Neural progenitor cell (in vitro differentiated cells): ENCODE results near the gene PVALEF. TPM values are rescaled to one million over a fixed set of nuclear protein-coding genes. Genes with fewer than 3 reads are reported as not detected.

Experiments
- DNase-seq: peaks from one replicate; pipeline ENCODE4 v3.0.0-alpha.2; 2016; ENCODE audit warnings: low spot score
- H2AFZ ChIP-seq: fragments of 200-600 bp; sonication (generic); replicated peaks from 2 replicates; pipeline ENCODE4 v1.6.1; 2016; ENCODE audit warnings: antibody characterized with exemption
- H3F3A ChIP-seq: fragments of 200-600 bp; sonication (generic); 2 replicates; pipeline ENCODE4 v1.6.1; 2016; ENCODE audit warnings: antibody characterized with exemption, low read depth
- H3K27ac ChIP-seq: fragments of 200-600 bp; sonication (generic); 2 replicates; pipeline ENCODE4 v1.5.1; 2016; ENCODE audit warnings: mild to moderate bottlenecking
- H3K27me3 ChIP-seq: fragments of 200-600 bp; sonication (generic); 2 replicates; pipeline ENCODE4 v1.6.1; 2016; ENCODE audit warnings: mild to moderate bottlenecking, moderate library complexity
- H3K36me3 ChIP-seq: fragments of 200-600 bp; sonication (generic); 2 replicates; pipeline ENCODE4 v1.5.1; 2016
- H3K4me1 ChIP-seq: fragments of 200-600 bp; sonication (generic); 2 replicates; pipeline ENCODE4 v1.6.1; 2016; ENCODE audit warnings: mixed run types
- H3K4me2 ChIP-seq: fragments of 200-600 bp; sonication (generic); 2 replicates; pipeline ENCODE4 v1.6.1; 2016
- H3K4me3 ChIP-seq: fragments of 200-600 bp; sonication (generic); 2 replicates; pipeline ENCODE4 v1.5.1; 2016
- H3K79me2 ChIP-seq: fragments of 200-600 bp; sonication (generic); 2 replicates; pipeline ENCODE4 v1.6.1; 2016; ENCODE audit warnings: low read depth
- H3K9ac ChIP-seq: fragments of 200-600 bp; sonication (generic); 2 replicates; pipeline ENCODE4 v1.6.1; 2016
- H3K9me3 ChIP-seq: fragments of 200-600 bp; sonication (generic); 2 replicates; pipeline ENCODE4 v1.5.1; 2016; ENCODE audit warnings: low read depth
- H4K20me1 ChIP-seq: fragments of 200-600 bp; sonication (generic); 2 replicates; pipeline ENCODE4 v1.6.1; 2016; ENCODE audit warnings: low read depth
- H3K27ac Mint-ChIP-seq: 3 replicates; pipeline ENCODE4 v1.8.0; 2021; ENCODE audit warnings: mixed read lengths
- H3K27me3 Mint-ChIP-seq: 2 replicates; pipeline ENCODE4 v1.8.0; 2022; ENCODE audit warnings: low read depth, mild to moderate bottlenecking, inconsistent platforms, moderate library complexity, mixed read lengths; ENCODE audit not compliant: insufficient read depth
- H3K36me3 Mint-ChIP-seq: 3 replicates; pipeline ENCODE4 v1.8.0; 2021; ENCODE audit warnings: mixed read lengths
- H3K4me1 Mint-ChIP-seq: 3 replicates; pipeline ENCODE4 v1.8.0; 2021; ENCODE audit warnings: mixed read lengths
- H3K4me3 Mint-ChIP-seq: 3 replicates; pipeline ENCODE4 v1.8.0; 2021; ENCODE audit warnings: mild to moderate bottlenecking, moderate library complexity, mixed read lengths
- H3K9me3 Mint-ChIP-seq: 3 replicates; pipeline ENCODE4 v1.8.0; 2020; ENCODE audit warnings: mixed read lengths
- CTCF ChIP-seq: fragments of 200-600 bp; sonication (generic); IDR thresholded peaks from 2 replicates; pipeline ENCODE4 v1.5.1; 2017; ENCODE audit warnings: antibody characterized with exemption, mild to moderate bottlenecking
- EZH2 ChIP-seq: fragments of 200-600 bp; sonication (generic); IDR thresholded peaks from 2 replicates; pipeline ENCODE4 v1.6.1; 2017; ENCODE audit warnings: antibody characterized with exemption, mild to moderate bottlenecking, moderate library complexity
- EZH2phosphoT487 ChIP-seq: fragments of 200-600 bp; sonication (generic); IDR thresholded peaks from 2 replicates; pipeline ENCODE4 v1.6.1; 2017; ENCODE audit warnings: antibody characterized with exemption
- total RNA-seq: library from RNA; depleted of rRNA; stranded (reverse); fragments of >200 nt; gene quantifications from 2 replicates; pipeline ENCODE4 v1.2.3, GENCODE V29; 2015; ENCODE audit warnings: low replicate concordance

PVALEF gene
- total RNA-seq, 1 donor from 2014 or later = not detected

GRCh38 chr17:81126281-81127132 lies 38.8 kb upstream of the PVALEF start:
- Mint-ChIP-seq H3K27me3 (no peaks in the 10 kb centered on the region), H3K4me1 (peaks cover 5% of the 10 kb centered on the region), H3K4me3 (no peak overlapping the region), H3K36me3 (no peaks in the 10 kb centered on the region), H3K9me3 (no peaks in the 10 kb centered on the region), H3K27ac (no peak overlapping the region)
- Histone ChIP-seq H2AFZ (no peak overlapping the region), H3K4me3 (no peak overlapping the region), H3K4me1 (peaks cover 19% of the 10 kb centered on the region), H3K27ac (no peak overlapping the region), H3K4me2 (no peak overlapping the region), H3K79me2 (no peaks in the 10 kb centered on the region), H3K27me3 (no peaks in the 10 kb centered on the region), H3F3A (no peaks in the 10 kb centered on the region), H3K9ac (no peak overlapping the region), H3K9me3 (no peaks in the 10 kb centered on the region), H3K36me3 (no peaks in the 10 kb centered on the region), H4K20me1 (no peaks in the 10 kb centered on the region)
- DNase-seq = no peak
- TF ChIP-seq EZH2 = no peak
- TF ChIP-seq CTCF = no peak
- no peak for TF ChIP-seq EZH2phosphoT487

GRCh38 chr17:81127133-81127455 lies 38.2 kb upstream of the PVALEF start:
- Histone ChIP-seq H3K36me3 (no peaks in the 10 kb centered on the region), H3K9me3 (no peaks in the 10 kb centered on the region), H3K79me2 (no peaks in the 10 kb centered on the region), H3K4me2 (no peak overlapping the region), H4K20me1 (no peaks in the 10 kb centered on the region), H2AFZ (no peak overlapping the region), H3K4me1 (peaks cover 19% of the 10 kb centered on the region), H3F3A (no peaks in the 10 kb centered on the region), H3K27me3 (no peaks in the 10 kb centered on the region), H3K27ac (no peak overlapping the region), H3K4me3 (no peak overlapping the region), H3K9ac (no peak overlapping the region)
- H3K4me1 Mint-ChIP-seq = peaks cover 5% of the 10 kb centered on the region
- H3K36me3 Mint-ChIP-seq = no peaks in the 10 kb centered on the region
- DNase-seq = no peak
- TF ChIP-seq EZH2 (no peak), EZH2phosphoT487 (no peak), CTCF (no peak)
- no peaks in the 10 kb centered on the region for H3K27me3 Mint-ChIP-seq
- H3K9me3 Mint-ChIP-seq = no peaks in the 10 kb centered on the region
- no peak overlapping the region for H3K4me3 Mint-ChIP-seq
- H3K27ac Mint-ChIP-seq = no peak overlapping the region

- no peak for DNase-seq
- Mint-ChIP-seq H3K4me1 (peaks cover 5% of the 10 kb centered on the region), H3K27ac (no peak overlapping the region), H3K4me3 (no peak overlapping the region), H3K27me3 (no peaks in the 10 kb centered on the region), H3K9me3 (no peaks in the 10 kb centered on the region), H3K36me3 (no peaks in the 10 kb centered on the region)
- Histone ChIP-seq H3K36me3 (no peaks in the 10 kb centered on the region), H3F3A (no peaks in the 10 kb centered on the region), H3K9ac (no peak overlapping the region), H3K27me3 (no peaks in the 10 kb centered on the region), H3K9me3 (no peaks in the 10 kb centered on the region), H3K27ac (no peak overlapping the region), H3K4me3 (no peak overlapping the region), H3K79me2 (no peaks in the 10 kb centered on the region), H2AFZ (no peak overlapping the region), H4K20me1 (no peaks in the 10 kb centered on the region), H3K4me1 (peaks cover 19% of the 10 kb centered on the region), H3K4me2 (no peak overlapping the region)
- TF ChIP-seq EZH2phosphoT487 (no peak), EZH2 (no peak), CTCF (no peak)
Observed at GRCh38 chr17:81127526-81128177, 37.7 kb upstream of the PVALEF start.
